Endothelial cell of umbilical vein (primary cell): ENCODE results near the gene VWA1. TPM values are rescaled to one million over a fixed set of nuclear protein-coding genes. Genes with fewer than 3 reads are reported as not detected.
A peak's percentile ranks its signal among the peaks of the same experiment; 100 is the strongest.

ENCODE experiments used
- BruUV-seq: library from RNA; stranded (reverse); fragments of 400-500 nt; replicated peaks from 2 replicates; lab custom pipeline; 2021; lab: Mats Ljungman, UMichigan
- CTCF ChIA-PET: fragments of 300-600, 350-600 bp; sonication (Branson Sonifier 250); formaldehyde crosslinking; loops from one replicate; lab custom pipeline; 2021; ENCODE audit warnings: antibody characterized with exemption, inconsistent platforms; lab: Charles Lee
- POLR2A ChIA-PET: fragments of 300-600, 350-600 bp; sonication (Branson Sonifier 250); formaldehyde crosslinking; loops from one replicate; lab custom pipeline; 2021; ENCODE audit warnings: antibody characterized with exemption, inconsistent platforms; lab: Charles Lee
- DNase-seq: peaks from one replicate; pipeline ENCODE4 v3.0.0-alpha.2; 2011; ENCODE audit warnings: low read depth, low spot score
- FAIRE-seq: peaks from 2 replicates; lab custom pipeline; 2011; peaks lifted over from hg19 to GRCh38; lab: Jason Lieb, UNC
- H2AFZ ChIP-seq: 2 replicates; pipeline ENCODE4 v1.6.0; 2012; ENCODE audit warnings: low read depth, low read length, control low read depth, inconsistent platforms
- H3K27ac ChIP-seq: 2 replicates; pipeline ENCODE4 v1.5.1; 2011; ENCODE audit warnings: low read depth, mild to moderate bottlenecking, control low read depth, low read length, moderate library complexity; ENCODE audit not compliant: insufficient read depth
- H3K27me3 ChIP-seq, 2 experiments: 2 replicates each; pipeline versions ENCODE4 v1.6.0 to v1.6.1; 2011; ENCODE audit warnings: low read length in 2 of 2, mixed read lengths in 1 of 2; ENCODE audit not compliant: control insufficient read depth in 2 of 2, insufficient read depth in 2 of 2
- H3K36me3 ChIP-seq, 2 experiments: 2 replicates in 1 of 2; 3 replicates in 1 of 2; pipeline ENCODE4 v1.5.1; 2011; ENCODE audit warnings: low read length in 2 of 2, mild to moderate bottlenecking in 1 of 2, moderate library complexity in 1 of 2; ENCODE audit not compliant: control insufficient read depth in 2 of 2, insufficient read depth in 2 of 2; ENCODE audit errors: extremely low read depth in 1 of 2
- H3K4me1 ChIP-seq: 3 replicates; pipeline ENCODE4 v1.5.1; 2011; ENCODE audit warnings: mild to moderate bottlenecking, low read length; ENCODE audit not compliant: control insufficient read depth, insufficient read depth; ENCODE audit errors: extremely low read depth
- H3K4me2 ChIP-seq: 2 replicates; pipeline ENCODE4 v1.6.1; 2011; ENCODE audit warnings: low read length, control low read depth, mixed read lengths; ENCODE audit not compliant: insufficient read depth
- H3K4me3 ChIP-seq, 3 experiments: fragments of 200-600 bp in 1 of 3; sonication (generic), shearing (Covaris generic) in 1 of 3; replicated peaks in 1 of 3; 2 replicates each; pipeline ENCODE4 v1.5.1; 2011 to 2016; ENCODE audit warnings: control low read depth in 3 of 3, low read length in 3 of 3, mild to moderate bottlenecking in 2 of 3, inconsistent platforms in 1 of 3, low read depth in 1 of 3, moderate library complexity in 1 of 3; ENCODE audit not compliant: insufficient read depth in 1 of 3
- H3K79me2 ChIP-seq: 2 replicates; pipeline ENCODE4 v1.6.0; 2012; ENCODE audit warnings: low read length, inconsistent platforms; ENCODE audit not compliant: control insufficient read depth, insufficient read depth
- H3K9ac ChIP-seq: replicated peaks from 2 replicates; pipeline ENCODE3; 2011; ENCODE audit warnings: low read length, control low read depth; ENCODE audit not compliant: insufficient read depth; ENCODE audit errors: extremely low read depth
- H3K9me1 ChIP-seq: replicated peaks from 3 replicates; pipeline ENCODE4 v1.6.0; 2011; ENCODE audit warnings: mild to moderate bottlenecking, low read length; ENCODE audit not compliant: control insufficient read depth, insufficient read depth; ENCODE audit errors: extremely low read depth
- H3K9me3 ChIP-seq: replicated peaks from 2 replicates; pipeline ENCODE4 v1.5.1; 2012; ENCODE audit warnings: low read length, inconsistent platforms; ENCODE audit not compliant: control insufficient read depth, insufficient read depth
- H4K20me1 ChIP-seq: replicated peaks from 2 replicates; pipeline ENCODE3; 2011; ENCODE audit warnings: mild to moderate bottlenecking, low read length; ENCODE audit not compliant: control insufficient read depth, insufficient read depth; ENCODE audit errors: extremely low read depth
- CTCF ChIP-seq, 2 donors: IDR thresholded peaks; 1 replicate in 1 of 2; 2 replicates in 1 of 2; pipeline ENCODE4 v1.5.1; 2011; ENCODE audit warnings: low read length in 2 of 2, mild to moderate bottlenecking in 2 of 2, moderate library complexity in 2 of 2, control low read depth in 1 of 2, inconsistent platforms in 1 of 2, low read depth in 1 of 2; ENCODE audit not compliant: insufficient read depth in 1 of 2; ENCODE audit errors: extremely low read depth in 1 of 2
- EZH2 ChIP-seq: IDR thresholded peaks from 2 replicates; pipeline ENCODE4 v1.6.1; 2012; ENCODE audit warnings: borderline replicate concordance, low read depth, mild to moderate bottlenecking, moderate library complexity, low read length, inconsistent platforms; ENCODE audit not compliant: severe bottlenecking
- FOS ChIP-seq: IDR thresholded peaks from 2 replicates; pipeline ENCODE4 v1.6.1; 2011; ENCODE audit warnings: mild to moderate bottlenecking, low read length, moderate library complexity, borderline replicate concordance; ENCODE audit not compliant: insufficient read depth
- GATA2 ChIP-seq: IDR thresholded peaks from 2 replicates; pipeline ENCODE4 v1.7.0; 2011; ENCODE audit warnings: low read depth, mild to moderate bottlenecking, moderate library complexity, mixed read lengths, low read length; ENCODE audit not compliant: insufficient read length, insufficient read depth
- JUN ChIP-seq: IDR thresholded peaks from 2 replicates; pipeline ENCODE4 v1.6.1; 2011; ENCODE audit warnings: borderline replicate concordance, low read depth; ENCODE audit not compliant: insufficient read length, insufficient read depth
- MAX ChIP-seq: IDR thresholded peaks from 2 replicates; pipeline ENCODE4 v1.6.1; 2011; ENCODE audit not compliant: insufficient read depth, insufficient read length
- MYC ChIP-seq: IDR thresholded peaks from one replicate; pipeline ENCODE4 v1.6.1; 2011; ENCODE audit warnings: mild to moderate bottlenecking, low read depth, low read length
- POLR2A ChIP-seq: IDR thresholded peaks from 2 replicates; pipeline ENCODE4 v1.6.1; 2012; ENCODE audit warnings: low read depth, mild to moderate bottlenecking, control low read depth, low read length
- POLR2AphosphoS5 ChIP-seq: IDR thresholded peaks from 2 replicates; pipeline ENCODE4 v1.6.1; 2012; ENCODE audit warnings: low read depth, mild to moderate bottlenecking, control low read depth, low read length, moderate library complexity; ENCODE audit not compliant: insufficient read depth
- dilution Hi-C: fragments of 300-500 bp; cut with MboI; formaldehyde crosslinking; loops from one replicate; pipeline ENCODE4 v1.15.0; 2019; ENCODE audit warnings: low sequenced_read_pairs; ENCODE audit not compliant: extremely low pct_ligation_motif_present
- intact Hi-C: fragments of 100-400 bp; cut with micrococcal nuclease; formaldehyde crosslinking; loops from one replicate; pipeline ENCODE4 v1.10.0; 2022
- polyA plus RNA-seq, 4 experiments: library from polyadenylated mRNA; depleted of rRNA in 3 of 4; stranded (reverse) in 3 of 4; unstranded in 1 of 4; fragments of >200 nt; gene quantifications; 2 replicates each; pipeline versions ENCODE4 v1.2.1 to v1.2.3, GENCODE V29; 2011 to 2012; ENCODE audit warnings: missing spikeins in 1 of 4
- total RNA-seq: library from RNA; stranded (reverse); gene quantifications from 2 replicates; pipeline ENCODE4 v1.2.3, GENCODE V29; 2021

The VWA1 gene
- total and polyA plus RNA-seq, 2 donors (not counting 3 experiments of a cell fraction or from before 2014, with no cell fraction given) = 2.0 to 6.1 TPM

- Histone ChIP-seq H3K4me1 (peaks cover 22% of the 10 kb centered on the region), H3K27me3 (no peaks in the 10 kb centered on the region), H3K27ac (peak within 1 kb of the TSS; percentile 54), H3K9me1 (no peaks in the 10 kb centered on the region), H4K20me1 (no peaks in the 10 kb centered on the region), H3K4me3 (peak within 1 kb of the TSS; percentile 80 to 92 (median 90)), H3K9me3 (no peaks in the 10 kb centered on the region), H3K9ac (peak within 1 kb of the TSS; percentile 82), H3K36me3 (peaks cover 10 to 28% of the 10 kb centered on the region in 2 experiments), H3K4me2 (peak within 1 kb of the TSS; percentile 90), H2AFZ (peak within 1 kb of the TSS; percentile 89), H3K79me2 (peaks cover 54% of the 10 kb centered on the region)
- peak; percentile 98 for FAIRE-seq
- ChIA-PET POLR2A (interaction anchor here (0.8 to 1.5 kb wide), 2 partner anchors 8 to 24 kb away, joined by 4 to 6 read pairs; partner anchors contain the start of genes AURKAIP1 and MRPL20), CTCF (interaction anchor here (0.8 to 3.4 kb wide), 11 partner anchors 14 to 106 kb away, joined by 3 to 31 read pairs (median 4); partner anchors contain the start of gene AURKAIP1)
- no TSS peak for BruUV-seq
- intact Hi-C loops (loop anchor here (1.0 kb wide), 4 partner anchors 8 to 72 kb away; partner anchors contain the start of genes ATAD3B, AURKAIP1 and MRPL20), dilution Hi-C loops (no loop called here)
- DNase-seq = peak; percentile 99
- TF ChIP-seq CTCF (IDR thresholded peaks at IDR 0.05; ENCODE audit: extremely low read depth in 1 of 2, insufficient read depth in 1 of 2, low read depth in 1 of 2, low read length in 2 of 2) = peak; percentile 63 to 78
- no peak for TF ChIP-seq JUN
- TF ChIP-seq GATA2 = no peak
- TF ChIP-seq EZH2 = no peak
- peak; percentile 87 for TF ChIP-seq POLR2AphosphoS5
- TF ChIP-seq FOS = no peak
- peak; percentile 58 for TF ChIP-seq POLR2A
- TF ChIP-seq MAX = no peak
- TF ChIP-seq MYC = no peak
These were observed 36.2 kb upstream of the VWA1 start, which contains the start of gene CCNL2 for GRCh38 chr1:1399187-1399871. TSS of gene CCNL2 (minus strand) at chr1:1399335. CDS start at chr1:1399306, 29 bp downstream.
